Measurements from ENCODE around the gene ZFAND3. TPM values are rescaled to one million over a fixed set of nuclear protein-coding genes. Genes with fewer than 3 reads are reported as not detected.

The ZFAND3 gene
- total RNA-seq, 6 experiments from 2014 or later, result 75.2 to 93.2 (median 87.0) TPM

DNA sequence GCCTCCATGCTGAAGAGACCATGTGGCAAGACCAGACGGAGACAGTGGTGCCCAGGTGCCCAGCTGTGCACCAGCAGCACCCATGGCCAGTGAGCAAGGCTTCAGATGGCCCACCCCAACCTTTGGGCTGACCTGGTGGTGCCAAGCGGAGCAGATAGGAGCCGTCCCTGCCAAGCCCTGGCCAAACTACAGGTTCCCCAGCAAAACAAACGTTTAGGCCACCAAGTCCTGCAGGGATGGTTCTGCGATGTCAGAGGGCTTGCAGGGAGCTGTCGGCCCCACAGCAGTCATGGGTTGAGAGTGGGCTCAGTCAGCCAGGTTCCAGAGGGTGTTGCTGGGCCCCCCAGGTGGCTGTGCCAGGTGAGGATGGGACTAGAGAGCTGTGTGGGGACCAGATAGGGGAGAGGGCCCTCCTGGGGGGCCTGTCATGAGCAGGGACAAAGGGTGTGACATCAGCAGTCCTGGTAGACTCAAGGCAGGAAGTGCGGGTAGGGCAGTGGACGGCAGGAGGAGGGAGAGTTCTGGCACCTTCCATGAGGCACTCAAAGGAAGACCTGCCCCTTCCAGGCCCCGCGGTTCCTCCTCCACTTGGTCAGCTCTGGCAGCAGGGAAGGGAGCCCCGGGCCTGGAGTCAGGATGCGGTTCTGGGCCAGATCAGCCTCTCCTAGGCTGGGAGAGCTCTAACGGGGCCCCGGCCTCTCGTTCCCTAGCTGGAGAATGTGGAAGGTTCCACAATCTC, 342.4 kb downstream of the ZFAND3 start:
- peaks cover 32% of the 10 kb centered on the region for H3K36me3 Mint-ChIP-seq (ENCODE audit: low read depth)
- peaks cover 5% of the 10 kb centered on the region; the same call in 1 of the 2 replicates for H3K9me3 Mint-ChIP-seq
- DNase-seq, result no peak
- no peak overlapping the region for H3K27ac Mint-ChIP-seq
- peaks cover 12% of the 10 kb centered on the region for H3K27me3 Mint-ChIP-seq (ENCODE audit: insufficient read depth)
- TF ChIP-seq, protein P1, sequence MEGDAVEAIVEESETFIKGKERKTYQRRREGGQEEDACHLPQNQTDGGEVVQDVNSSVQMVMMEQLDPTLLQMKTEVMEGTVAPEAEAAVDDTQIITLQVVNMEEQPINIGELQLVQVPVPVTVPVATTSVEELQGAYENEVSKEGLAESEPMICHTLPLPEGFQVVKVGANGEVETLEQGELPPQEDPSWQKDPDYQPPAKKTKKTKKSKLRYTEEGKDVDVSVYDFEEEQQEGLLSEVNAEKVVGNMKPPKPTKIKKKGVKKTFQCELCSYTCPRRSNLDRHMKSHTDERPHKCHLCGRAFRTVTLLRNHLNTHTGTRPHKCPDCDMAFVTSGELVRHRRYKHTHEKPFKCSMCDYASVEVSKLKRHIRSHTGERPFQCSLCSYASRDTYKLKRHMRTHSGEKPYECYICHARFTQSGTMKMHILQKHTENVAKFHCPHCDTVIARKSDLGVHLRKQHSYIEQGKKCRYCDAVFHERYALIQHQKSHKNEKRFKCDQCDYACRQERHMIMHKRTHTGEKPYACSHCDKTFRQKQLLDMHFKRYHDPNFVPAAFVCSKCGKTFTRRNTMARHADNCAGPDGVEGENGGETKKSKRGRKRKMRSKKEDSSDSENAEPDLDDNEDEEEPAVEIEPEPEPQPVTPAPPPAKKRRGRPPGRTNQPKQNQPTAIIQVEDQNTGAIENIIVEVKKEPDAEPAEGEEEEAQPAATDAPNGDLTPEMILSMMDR (IDR thresholded peaks at IDR 0.05), result no peak
- H3K4me1 Mint-ChIP-seq (ENCODE audit: low read depth), result no peaks in the 10 kb centered on the region
- no peak overlapping the region for H3K4me3 Mint-ChIP-seq

DNA sequence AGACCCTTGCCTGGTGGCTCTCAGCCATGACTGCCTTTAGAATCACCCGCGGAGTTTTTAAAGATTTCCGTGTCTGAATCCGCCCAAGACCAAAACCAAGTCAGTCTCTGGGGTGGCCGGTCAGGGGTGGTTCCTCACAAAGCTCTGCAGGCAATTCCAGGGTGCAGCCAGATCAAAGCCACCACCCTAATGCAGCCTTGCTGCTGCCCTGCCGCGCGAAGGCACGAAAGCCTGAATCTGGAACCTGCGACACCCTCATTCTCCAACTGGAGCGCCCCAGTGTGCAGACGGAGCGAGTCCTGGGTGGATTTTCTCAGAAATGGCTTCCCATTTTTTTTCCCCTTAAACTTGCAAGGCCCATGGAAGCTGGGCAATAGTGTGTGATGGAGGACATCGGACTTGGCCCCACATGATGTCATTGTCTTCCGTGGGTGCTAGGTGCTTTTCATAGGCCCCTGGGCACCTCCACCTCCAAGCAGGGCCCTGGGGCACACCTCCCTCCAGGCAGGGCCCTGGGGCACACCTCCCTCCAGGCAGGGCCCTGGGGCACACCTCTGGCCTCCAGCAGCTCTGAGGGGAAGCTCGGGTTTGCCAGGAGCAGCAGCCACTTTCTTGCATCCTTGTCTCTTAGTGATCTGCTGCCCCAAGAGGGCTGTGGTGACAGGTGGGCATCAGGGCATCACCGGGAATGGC, 343.1 kb downstream of the ZFAND3 start:
- TF ChIP-seq, protein P1 (IDR thresholded peaks at IDR 0.05), result no peak
- no peak for DNase-seq
- Mint-ChIP-seq H3K27me3 (ENCODE audit: insufficient read depth) (peaks cover 12% of the 10 kb centered on the region), H3K27ac (no peak overlapping the region), H3K36me3 (ENCODE audit: low read depth) (peaks cover 32% of the 10 kb centered on the region), H3K9me3 (peaks cover 5% of the 10 kb centered on the region; the same call in 1 of the 2 replicates), H3K4me3 (no peak overlapping the region), H3K4me1 (ENCODE audit: low read depth) (no peaks in the 10 kb centered on the region)

DNA sequence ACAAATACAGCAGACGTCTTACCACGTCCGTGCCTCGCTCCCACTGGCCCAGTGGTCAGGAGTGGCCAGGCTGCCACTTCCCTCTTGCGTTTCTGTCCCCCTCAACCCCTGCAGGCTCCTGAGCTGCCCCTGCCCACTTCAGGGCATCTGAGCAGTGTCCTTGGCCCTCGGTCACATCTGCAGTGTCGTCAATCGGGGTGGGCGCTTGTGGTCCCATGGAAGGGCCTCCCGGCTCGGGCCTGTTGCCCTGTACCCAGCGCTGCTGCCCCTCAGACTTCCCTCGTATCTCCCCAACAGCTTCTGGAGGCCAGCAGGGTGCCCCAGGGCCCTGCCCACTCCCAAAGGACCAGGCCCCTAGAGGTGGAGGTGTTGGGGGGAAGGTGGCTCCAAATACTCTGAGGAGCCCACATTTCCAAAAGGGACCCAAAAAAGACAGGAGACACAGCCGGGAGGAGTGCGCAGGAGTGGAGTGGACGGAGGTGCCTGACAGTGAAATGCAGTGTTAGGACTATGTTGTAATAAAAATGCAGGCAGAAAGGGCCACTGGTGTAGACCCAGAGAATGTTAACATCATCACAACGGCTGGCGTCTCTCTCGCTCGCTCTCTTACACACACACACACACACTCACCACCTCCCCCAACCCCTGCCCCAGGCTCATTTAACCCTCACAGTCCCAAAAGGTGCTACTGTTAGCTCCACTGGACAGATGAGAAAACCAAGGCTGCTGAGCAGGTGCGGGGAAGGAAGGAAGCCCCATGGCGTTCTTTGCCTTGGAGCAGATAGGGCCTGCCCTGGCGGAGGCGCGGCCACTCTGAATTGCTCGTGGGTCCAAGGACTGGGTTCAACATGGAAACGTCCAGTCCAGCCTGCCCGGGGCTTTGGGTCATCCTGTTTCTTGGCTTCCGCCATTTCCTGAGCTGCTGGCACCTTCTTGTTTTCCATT, 343.9 kb downstream of the ZFAND3 start:
- Mint-ChIP-seq H3K4me1 (ENCODE audit: low read depth) (no peaks in the 10 kb centered on the region), H3K36me3 (ENCODE audit: low read depth) (peaks cover 32% of the 10 kb centered on the region), H3K9me3 (peaks cover 5% of the 10 kb centered on the region; the same call in 1 of the 2 replicates), H3K27ac (no peak overlapping the region), H3K4me3 (no peak overlapping the region), H3K27me3 (ENCODE audit: insufficient read depth) (peaks cover 12% of the 10 kb centered on the region)
- TF ChIP-seq, protein P1 (IDR thresholded peaks at IDR 0.05), result no peak
- DNase-seq, result no peak

DNA sequence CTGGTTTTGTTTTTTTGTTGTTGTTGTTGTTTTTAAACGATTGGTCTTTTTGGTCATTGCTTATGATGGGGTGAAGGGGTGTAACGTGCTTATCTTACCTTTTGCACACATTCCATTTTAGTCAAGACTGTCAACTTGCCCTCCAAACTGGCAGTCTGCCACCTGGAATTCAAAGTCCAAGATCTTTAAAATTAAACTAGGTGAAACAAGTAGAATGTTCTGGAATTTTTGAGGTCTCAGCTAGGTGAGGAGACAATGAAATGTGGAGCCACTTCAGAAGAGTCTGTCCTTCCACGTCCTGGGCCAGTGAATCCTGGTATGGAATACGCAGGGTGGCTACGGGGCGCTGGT, 344.6 kb downstream of the ZFAND3 start:
- Mint-ChIP-seq H3K4me3 (no peak overlapping the region), H3K27me3 (ENCODE audit: insufficient read depth) (peaks cover 11% of the 10 kb centered on the region), H3K27ac (no peak overlapping the region), H3K4me1 (ENCODE audit: low read depth) (no peaks in the 10 kb centered on the region), H3K9me3 (peaks cover 2% of the 10 kb centered on the region; the same call in 1 of the 2 replicates), H3K36me3 (ENCODE audit: low read depth) (peaks cover 25% of the 10 kb centered on the region)
- TF ChIP-seq, protein P1 (IDR thresholded peaks at IDR 0.05), result no peak
- no peak for DNase-seq

DNA sequence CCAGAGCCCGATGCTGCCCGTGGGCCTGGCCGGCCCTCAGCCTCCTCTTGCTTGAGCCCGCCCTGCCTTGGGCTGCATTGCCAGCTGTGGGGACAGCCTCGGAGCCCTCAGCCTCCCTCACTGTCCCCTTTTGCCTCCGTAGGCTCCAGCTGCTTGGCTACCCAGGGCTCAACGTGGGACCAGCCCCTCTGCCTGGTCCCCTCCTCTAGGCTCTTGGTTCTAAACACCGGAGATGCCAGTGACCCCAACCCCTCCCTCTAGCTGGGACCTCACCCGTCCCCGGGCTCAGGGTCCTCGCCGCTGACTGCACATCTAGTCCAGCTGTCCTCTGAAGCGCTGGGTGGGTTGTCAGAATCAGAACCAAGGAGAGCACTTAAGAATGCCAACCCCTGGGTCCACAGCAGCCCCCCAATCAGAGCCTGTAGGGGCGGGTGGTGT, 345.2 kb downstream of the ZFAND3 start:
- Mint-ChIP-seq H3K27me3 (ENCODE audit: insufficient read depth) (peaks cover 9% of the 10 kb centered on the region), H3K27ac (no peak overlapping the region), H3K4me3 (no peak overlapping the region), H3K9me3 (no peaks in the 10 kb centered on the region), H3K36me3 (ENCODE audit: low read depth) (peaks cover 19% of the 10 kb centered on the region), H3K4me1 (ENCODE audit: low read depth) (no peaks in the 10 kb centered on the region)
- TF ChIP-seq, protein P1 (IDR thresholded peaks at IDR 0.05), result no peak
- DNase-seq, result no peak
